DMS 273 (cell line): ENCODE results near the gene DNAJB1.
"Not testable (repeated sequence)": the region's sequence is repeated elsewhere in the genome, so short reads cannot be mapped to it uniquely, and the experiment has no call there.

ENCODE experiments used
- DNase-seq: peaks from one replicate; lab custom pipeline; 2025; ENCODE audit not compliant: unreplicated experiment; lab: John Stamatoyannopoulos, UW

DNAJB1 gene

GRCh38 chr19:14553042-14553938 is 35.1 kb upstream of the DNAJB1 start:
- DNase-seq: no peak

DNA sequence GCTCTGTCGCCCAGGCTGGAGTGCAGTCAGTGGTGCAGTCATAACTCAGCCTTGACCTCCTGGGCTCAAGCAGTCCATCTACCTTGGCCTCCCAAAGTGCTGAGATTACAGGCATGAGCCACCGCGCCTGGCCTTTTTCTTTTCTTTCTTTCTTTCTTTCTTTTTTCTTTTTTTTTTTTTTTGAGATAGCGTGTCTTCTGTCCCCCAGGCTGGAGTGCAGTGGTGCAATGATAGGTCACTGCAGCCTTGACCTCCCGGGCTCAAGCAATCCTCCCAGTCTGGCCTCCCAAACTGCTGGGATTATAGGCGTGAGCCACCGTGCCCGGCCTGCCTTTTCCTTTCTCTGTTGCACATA is 33.8 kb upstream of the DNAJB1 start:
- not testable (repeated sequence) for DNase-seq

- peak; percentile 54 for DNase-seq
Measured at GRCh38 chr19:14551134-14552005, 33.2 kb upstream of the DNAJB1 start.

DNA sequence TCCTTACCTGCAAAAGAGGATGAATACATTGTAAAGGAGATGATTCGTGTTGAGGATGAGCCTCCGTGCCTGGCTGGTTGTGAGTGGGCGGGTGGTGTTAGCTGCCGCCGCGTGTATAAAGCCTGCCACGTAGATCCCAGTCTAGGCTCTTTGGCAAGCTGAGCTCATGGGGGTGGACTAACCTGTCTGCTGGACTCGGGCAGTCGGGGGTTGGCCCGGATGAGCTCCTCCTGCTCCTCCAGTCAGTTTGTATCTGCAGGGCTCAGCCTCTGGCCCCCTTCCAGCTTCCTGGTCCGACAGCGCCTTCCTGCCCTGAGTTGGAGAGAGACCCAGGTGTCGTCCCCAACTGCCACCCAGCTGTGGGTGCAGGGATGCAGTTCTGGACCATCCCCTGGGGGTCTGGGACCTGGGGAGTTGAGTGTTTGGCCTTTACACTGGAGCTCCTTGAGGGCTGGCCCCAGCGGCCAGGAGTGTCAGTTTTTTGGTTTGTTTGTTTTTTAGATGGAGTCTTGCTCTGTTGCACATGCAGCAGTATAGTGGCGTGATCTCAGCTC is 32.1 kb upstream of the DNAJB1 start:
- DNase-seq: no peak

- no peak for DNase-seq
Measured at GRCh38 chr19:14545716-14546082, 27.5 kb upstream of the DNAJB1 start.

GRCh38 chr19:14544977-14545715 is 26.9 kb upstream of the DNAJB1 start:
- peak; percentile 93 for DNase-seq

DNA sequence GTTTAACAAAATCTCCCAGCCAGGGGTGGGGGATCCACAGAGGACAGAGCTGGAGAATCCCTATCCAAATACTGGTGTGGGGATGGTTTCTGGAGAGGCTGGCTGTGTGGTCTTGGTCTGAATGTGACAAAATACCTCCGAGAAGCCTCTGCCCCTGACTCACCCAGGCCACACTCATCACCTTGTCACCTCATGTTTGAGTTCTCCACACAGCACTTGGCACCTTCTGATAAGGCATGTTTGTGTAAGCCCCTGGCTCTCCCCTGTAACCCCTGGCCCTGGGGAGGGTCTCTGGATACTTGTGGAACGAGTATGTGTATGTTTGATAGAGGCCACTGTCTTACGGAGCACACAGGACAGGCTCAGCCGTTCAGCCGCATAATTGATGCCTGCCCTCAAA is 25.9 kb upstream of the DNAJB1 start:
- no peak for DNase-seq

DNA sequence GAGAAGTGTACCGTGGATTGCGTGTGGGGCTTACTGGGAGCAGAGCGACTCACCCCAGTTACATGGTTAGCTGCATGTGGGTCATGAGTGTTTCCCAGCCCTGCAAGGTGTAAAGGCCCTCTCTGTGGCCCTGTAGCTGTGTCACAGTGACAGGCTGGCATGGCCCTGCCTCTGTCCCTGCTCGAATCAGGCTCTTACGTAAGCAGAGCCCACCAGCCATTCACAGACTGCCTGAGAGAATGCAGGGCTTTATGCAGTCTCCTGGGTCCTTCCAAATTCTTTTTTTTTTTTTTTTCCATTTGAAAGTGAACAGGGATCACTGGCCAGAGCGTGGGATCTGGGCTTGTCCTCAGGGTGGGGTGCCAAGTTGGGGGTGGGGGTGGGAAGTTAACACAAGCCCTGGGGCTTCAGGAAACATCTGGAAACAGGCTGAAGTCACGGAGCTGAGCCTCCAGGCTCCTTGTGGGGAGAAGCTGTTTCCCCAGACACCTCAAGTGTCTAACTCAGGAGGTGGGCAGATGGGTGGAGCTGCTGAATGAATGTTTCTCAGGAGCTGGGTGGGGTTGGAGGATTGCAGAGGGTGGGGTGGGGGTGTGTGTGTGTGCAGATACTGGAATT is 24.6 kb upstream of the DNAJB1 start:
- no peak for DNase-seq

GRCh38 chr19:14541979-14542378 is 23.8 kb upstream of the DNAJB1 start:
- not testable (repeated sequence) for DNase-seq

DNA sequence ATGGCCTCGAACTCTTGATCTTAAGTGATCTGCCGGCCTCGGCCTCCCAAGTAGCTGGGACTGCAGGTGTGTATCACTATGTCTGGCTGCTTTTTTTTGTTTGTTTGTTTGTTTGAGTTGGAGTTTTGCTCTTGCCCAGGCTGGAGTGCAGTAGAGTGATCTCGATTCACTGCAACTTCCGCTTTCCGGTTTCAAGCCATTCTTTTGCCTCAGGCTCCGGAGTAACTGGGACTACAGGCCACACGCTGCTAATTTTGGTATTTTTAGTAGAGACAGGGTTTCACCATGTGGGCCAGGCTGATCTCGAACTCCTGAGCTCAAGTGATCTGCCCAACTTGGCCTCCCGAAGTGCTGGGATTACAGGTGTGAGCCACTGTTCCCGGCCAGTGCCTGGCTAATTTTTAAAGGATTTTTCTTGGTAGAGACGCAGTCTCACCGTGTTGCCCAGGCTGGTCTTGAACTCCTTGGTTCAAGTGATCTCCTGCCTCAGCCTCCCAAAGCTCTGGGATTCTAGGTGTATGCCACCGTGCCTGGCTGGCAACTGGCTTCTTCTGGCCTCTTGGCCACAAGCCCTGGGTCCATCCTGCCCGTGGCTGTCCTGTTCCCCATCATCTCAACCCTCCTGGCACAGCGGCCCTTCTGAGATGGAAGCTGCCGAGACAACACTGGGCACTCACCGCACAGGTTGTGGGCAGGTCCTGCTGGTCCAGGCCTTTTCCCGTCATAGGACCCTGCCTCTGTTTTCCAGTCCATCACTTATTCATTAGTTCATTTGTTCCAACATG is 22.7 kb upstream of the DNAJB1 start:
- no peak for DNase-seq

DNA sequence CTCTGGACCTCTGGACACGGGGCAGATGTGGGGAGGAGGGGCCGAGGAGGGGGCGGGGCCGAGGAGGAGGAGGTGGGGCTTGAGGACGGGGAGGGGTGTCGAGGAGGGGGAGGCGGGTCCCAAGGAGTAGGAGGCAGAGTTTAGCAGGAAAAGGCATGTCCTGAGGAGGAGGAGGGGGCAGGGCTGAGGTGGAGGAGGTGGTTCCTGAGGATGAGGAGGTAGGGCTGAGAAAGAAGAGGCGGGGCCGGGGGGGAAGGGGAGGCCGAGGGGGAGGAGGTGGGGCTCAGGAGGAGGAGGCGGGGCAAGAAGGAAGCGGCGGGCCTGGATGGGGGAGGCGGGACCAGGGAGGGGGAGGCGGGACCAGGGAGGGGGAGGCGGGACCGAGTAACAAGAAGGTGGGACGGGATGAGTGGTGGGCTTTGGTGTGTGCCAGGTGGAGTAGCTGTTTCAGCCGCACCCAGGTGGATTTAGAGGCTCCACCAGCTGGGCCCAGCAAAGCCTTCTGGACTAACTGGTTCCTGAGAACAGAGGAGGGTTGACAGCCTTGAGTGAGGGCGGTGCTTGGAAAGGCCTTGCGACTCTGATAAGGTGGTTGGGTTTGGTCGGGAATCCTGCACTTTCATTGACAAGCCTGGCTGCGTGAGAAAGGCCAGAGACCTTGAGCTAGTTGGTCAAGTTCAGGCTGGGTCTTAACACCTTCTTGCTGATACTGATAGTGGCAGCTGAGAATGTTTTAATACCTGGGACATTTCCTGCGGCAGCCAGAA is 18.9 kb upstream of the DNAJB1 start:
- peak; percentile 44 for DNase-seq

DNA sequence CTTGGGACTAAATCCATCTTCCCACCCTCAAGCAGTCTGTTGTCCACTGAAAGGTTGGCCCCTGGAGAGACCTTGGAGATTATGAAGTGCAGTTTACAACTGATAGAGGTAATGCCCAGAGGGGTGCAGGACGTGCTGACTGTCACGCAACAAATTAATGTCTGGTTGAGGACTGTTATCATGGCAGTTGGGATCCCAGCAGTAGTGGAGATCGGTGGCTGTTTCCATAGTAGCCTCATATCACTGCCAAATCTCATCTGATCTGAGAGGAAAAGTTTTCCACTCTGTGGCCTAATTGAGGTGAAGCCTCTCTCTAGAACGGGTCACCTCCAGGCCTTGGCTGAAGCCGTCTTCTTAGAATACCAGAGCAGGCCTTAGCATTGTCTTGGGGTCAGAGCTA is 15.3 kb upstream of the DNAJB1 start:
- DNase-seq: no peak

GRCh38 chr19:14530506-14530905 is 12.3 kb upstream of the DNAJB1 start:
- DNase-seq: no peak

DNA sequence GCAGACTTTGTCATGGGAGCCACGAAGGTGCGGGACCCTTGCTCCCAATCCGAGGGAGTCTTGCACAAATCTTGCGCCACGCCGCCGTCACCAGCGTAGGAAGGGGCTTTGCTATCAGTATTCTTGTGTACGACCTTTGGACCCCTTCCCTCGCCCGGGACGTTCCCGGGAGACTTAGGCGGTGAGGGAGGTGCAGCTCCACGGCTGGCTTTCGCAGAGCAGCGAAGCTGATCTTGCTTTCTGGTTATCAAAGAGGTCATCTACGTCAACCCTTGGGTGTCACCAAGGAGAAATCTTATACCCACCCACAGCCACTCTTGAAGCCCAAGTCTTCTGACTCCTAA is 11.8 kb upstream of the DNAJB1 start:
- DNase-seq: peak; percentile 74

DNA sequence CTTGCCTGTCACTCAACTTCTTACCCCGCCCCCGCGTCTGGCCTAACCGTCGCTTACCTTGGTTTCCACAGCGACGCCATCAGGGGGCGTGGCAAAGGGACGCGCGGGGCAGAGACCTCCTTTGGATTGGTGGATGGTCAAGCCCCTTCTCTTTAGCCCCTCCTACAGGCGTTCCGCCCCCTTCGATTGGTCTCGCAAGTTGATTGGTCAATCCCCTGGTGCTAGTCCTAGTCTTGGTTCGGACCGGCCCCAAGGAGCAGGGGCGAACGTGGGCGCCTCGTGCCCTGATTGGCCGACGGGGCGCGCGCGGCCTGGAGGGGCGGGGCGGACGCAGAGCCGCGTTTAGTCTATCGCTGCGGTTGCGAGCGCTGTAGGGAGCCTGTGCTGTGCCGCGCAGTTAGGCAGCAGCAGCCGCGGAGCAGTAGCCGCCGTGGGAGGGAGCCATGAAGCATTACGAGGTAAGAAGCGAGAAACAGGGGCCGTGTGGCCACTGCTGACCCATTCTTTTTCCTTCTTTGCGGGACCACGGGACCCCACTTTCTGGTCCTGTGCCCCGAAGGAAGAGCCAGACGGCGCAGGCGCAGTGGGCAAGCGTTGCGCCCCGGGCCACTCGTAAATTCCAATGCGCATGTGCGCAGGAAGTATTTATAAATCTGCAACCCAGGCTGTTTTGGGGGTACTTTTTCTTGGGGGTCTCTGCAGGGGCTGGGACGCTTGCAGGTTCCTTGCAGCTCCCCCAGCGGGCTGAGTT is 11.2 kb upstream of the DNAJB1 start, which contains the start of gene TECR:
TSS of gene TECR (plus strand) at position 341 of the 751 bp plus-strand sequence. CDS start at position 444, 103 bp downstream.
- peak; percentile 100 for DNase-seq

DNA sequence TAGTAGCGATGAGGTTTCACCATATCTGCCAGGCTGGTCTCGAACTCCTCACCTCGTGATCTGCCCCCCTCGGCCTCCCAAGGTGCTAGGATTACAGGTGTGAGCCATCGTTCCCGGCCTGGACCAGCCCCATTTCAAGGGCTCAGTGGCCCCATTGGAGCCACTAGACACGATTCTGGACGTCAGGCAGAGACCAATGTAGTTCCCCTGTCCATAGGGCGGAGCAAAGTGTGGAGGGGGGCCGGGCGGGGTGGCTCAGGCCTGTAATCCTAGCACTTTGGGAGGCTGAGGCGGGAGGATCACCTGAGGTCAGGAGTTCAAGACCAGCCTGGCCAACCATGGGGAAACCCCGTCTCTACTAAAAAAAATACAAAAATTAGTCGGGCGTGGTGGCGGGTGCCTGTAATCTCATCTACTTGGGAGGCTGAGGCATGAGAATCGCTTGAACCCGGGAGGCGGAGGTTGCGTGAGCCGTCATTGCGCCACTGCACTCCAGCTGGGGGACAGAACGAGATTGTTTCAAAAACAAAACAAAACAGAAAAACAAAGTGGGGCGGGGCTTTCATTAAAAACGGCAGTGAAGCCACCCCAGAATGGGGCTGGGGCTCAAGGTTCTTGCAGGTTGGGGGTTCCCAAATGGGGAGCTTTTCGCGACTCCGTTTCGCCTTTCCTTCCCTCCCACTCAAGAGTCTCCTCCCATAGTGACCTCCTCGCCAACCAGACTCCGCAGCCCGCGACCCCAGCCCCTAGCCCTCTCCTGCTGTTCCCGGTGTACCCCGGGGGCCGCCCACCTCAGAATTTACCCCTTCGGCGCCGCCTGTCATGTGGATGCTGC is 10.4 kb upstream of the DNAJB1 start:
- no peak for DNase-seq

DNA sequence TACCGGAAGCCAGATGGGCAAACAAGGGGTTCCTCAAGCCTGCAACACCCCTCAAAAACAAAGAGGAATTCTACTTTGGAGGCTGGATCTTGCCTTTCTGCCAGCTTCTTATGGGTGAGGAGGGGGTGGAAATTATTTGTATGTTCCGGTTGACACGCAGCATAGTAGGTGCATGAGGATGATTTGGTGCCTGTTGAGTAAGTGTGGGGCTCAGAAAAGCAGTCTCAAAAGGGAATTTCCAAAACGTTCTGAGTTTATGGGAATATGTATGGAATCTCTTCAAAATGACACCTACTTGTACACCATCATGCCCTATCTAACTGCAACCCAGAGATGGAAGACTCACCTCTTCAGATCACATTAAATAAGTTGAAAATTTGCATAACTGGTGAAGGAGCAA is 8.2 kb upstream of the DNAJB1 start:
- no peak for DNase-seq

GRCh38 chr19:14525729-14526128 is 7.5 kb upstream of the DNAJB1 start:
- DNase-seq: peak; percentile 25
